ENCODE measurements around the gene ST3GAL4.

- TF ChIP-seq FOXP2 (optimal IDR thresholded peaks at IDR 0.05; ENCODE audit: borderline replicate concordance, extremely low read depth, extremely low read length, insufficient read depth) (no peak), REST (IDR thresholded peaks at IDR 0.05; ENCODE audit: insufficient read depth in 1 of 2, low read depth in 2 of 2, low read length in 2 of 2) (no peak), POLR2AphosphoS5 (IDR thresholded peaks at IDR 0.05; ENCODE audit: low read depth, low read length) (no peak), SIN3A (IDR thresholded peaks at IDR 0.05; ENCODE audit: borderline replicate concordance, insufficient read depth, low read length) (no peak)
Measured at GRCh38 chr11:126347751-126348668, 7.5 kb upstream of the ST3GAL4 start.

All from PFSK-1 (cell line).